Calu3 (cell line): ENCODE data around the gene PDCD4. TPM values are rescaled to one million over a fixed set of nuclear protein-coding genes. Genes with fewer than 3 reads are reported as not detected.

Experiments used
- BruUV-seq: library from RNA; stranded (reverse); fragments of 400-500 nt; replicated peaks from 2 replicates; lab custom pipeline; 2021; lab: Mats Ljungman, UMichigan
- CTCF ChIA-PET: fragments of 300-600 bp; sonication (Branson Sonifier 250); formaldehyde crosslinking; loops from one replicate; lab custom pipeline; 2022; ENCODE audit warnings: antibody characterized with exemption; lab: Charles Lee
- DNase-seq: peaks from one replicate; pipeline ENCODE4 v3.0.0; 2022
- H3K27ac Mint-ChIP-seq: one replicate; pipeline ENCODE4 v1.8.0; 2022; ENCODE audit warnings: mixed read lengths; ENCODE audit not compliant: unreplicated experiment
- H3K27me3 Mint-ChIP-seq: one replicate; pipeline ENCODE4 v1.8.0; 2022; ENCODE audit warnings: mixed read lengths; ENCODE audit not compliant: unreplicated experiment
- H3K36me3 Mint-ChIP-seq: one replicate; pipeline ENCODE4 v1.8.0; 2022; ENCODE audit warnings: mild to moderate bottlenecking, moderate library complexity, mixed read lengths; ENCODE audit not compliant: insufficient read depth, unreplicated experiment
- H3K4me1 Mint-ChIP-seq: one replicate; pipeline ENCODE4 v1.8.0; 2022; ENCODE audit warnings: mild to moderate bottlenecking, low read depth, mixed read lengths; ENCODE audit not compliant: unreplicated experiment
- H3K4me3 Mint-ChIP-seq: one replicate; pipeline ENCODE4 v1.8.0; 2022; ENCODE audit warnings: mild to moderate bottlenecking, low read depth, moderate library complexity, mixed read lengths; ENCODE audit not compliant: unreplicated experiment
- H3K9me3 Mint-ChIP-seq: one replicate; pipeline ENCODE4 v1.8.0; 2022; ENCODE audit warnings: low read depth, mixed read lengths; ENCODE audit not compliant: unreplicated experiment
- CTCF ChIP-seq: fragments of 200-600 bp; IDR thresholded peaks from one replicate; pipeline ENCODE4 v1.8.0; 2022; ENCODE audit warnings: antibody characterized with exemption; ENCODE audit not compliant: unreplicated experiment
- intact Hi-C: fragments of 100-400 bp; cut with micrococcal nuclease; formaldehyde crosslinking; loops from one replicate; pipeline ENCODE4 v1.10.0; 2022; ENCODE audit not compliant: unreplicated experiment
- total RNA-seq: library from RNA; stranded (reverse); gene quantifications from 2 replicates; pipeline ENCODE4 v1.2.3, GENCODE V29; 2022

Gene PDCD4
- total RNA-seq, 1 experiment from 2014 or later, result 26.1 TPM

- no peak for DNase-seq
- Mint-ChIP-seq H3K9me3 (peaks cover 2% of the 10 kb centered on the region), H3K36me3 (no peaks in the 10 kb centered on the region), H3K27me3 (no peaks in the 10 kb centered on the region), H3K27ac (no peak overlapping the region), H3K4me3 (no peak overlapping the region), H3K4me1 (peaks cover 21% of the 10 kb centered on the region)
- TF ChIP-seq CTCF, result no peak
- BruUV-seq, result no TSS peak
- intact Hi-C loops, result no loop called here
- CTCF ChIA-PET, result no interaction called here
Observed at GRCh38 chr10:110857265-110858171, 14.2 kb upstream of the PDCD4 start.

GRCh38 chr10:110858297-110858934 is 13.3 kb upstream of the PDCD4 start:
- Mint-ChIP-seq H3K27me3 (no peaks in the 10 kb centered on the region), H3K4me1 (peaks cover 12% of the 10 kb centered on the region), H3K9me3 (peaks cover 2% of the 10 kb centered on the region), H3K36me3 (no peaks in the 10 kb centered on the region), H3K27ac (no peak overlapping the region), H3K4me3 (no peak overlapping the region)
- no TSS peak for BruUV-seq
- TF ChIP-seq CTCF, result no peak
- no peak for DNase-seq
- CTCF ChIA-PET, result no interaction called here
- intact Hi-C loops, result no loop called here

GRCh38 chr10:110859206-110859972 is 12.3 kb upstream of the PDCD4 start:
- Mint-ChIP-seq H3K27me3 (no peaks in the 10 kb centered on the region), H3K4me3 (no peak overlapping the region), H3K9me3 (peaks cover 2% of the 10 kb centered on the region), H3K27ac (no peak overlapping the region), H3K36me3 (no peaks in the 10 kb centered on the region), H3K4me1 (peaks cover 9% of the 10 kb centered on the region)
- intact Hi-C loops, result no loop called here
- CTCF ChIA-PET, result interaction anchor here (0.6 kb wide), 1 partner anchor 58 kb away, joined by 4 read pairs; no protein-coding TSS in a partner anchor
- DNase-seq, result no peak
- no TSS peak for BruUV-seq
- no peak for TF ChIP-seq CTCF

GRCh38 chr10:110859973-110860376 is 11.8 kb upstream of the PDCD4 start:
- no peaks in the 10 kb centered on the region for H3K36me3 Mint-ChIP-seq
- CTCF ChIA-PET, result interaction anchor here (0.6 kb wide), 1 partner anchor 58 kb away, joined by 4 read pairs; no protein-coding TSS in a partner anchor
- TF ChIP-seq CTCF, result no peak
- H3K9me3 Mint-ChIP-seq, result peaks cover 2% of the 10 kb centered on the region
- H3K4me1 Mint-ChIP-seq, result peaks cover 15% of the 10 kb centered on the region
- DNase-seq, result no peak
- H3K27me3 Mint-ChIP-seq, result no peaks in the 10 kb centered on the region
- no peak overlapping the region for H3K4me3 Mint-ChIP-seq
- intact Hi-C loops, result no loop called here
- no TSS peak for BruUV-seq
- H3K27ac Mint-ChIP-seq, result no peak overlapping the region
